MCF 10A (cell line): ENCODE results near the gene AKR1E2. TPM values are rescaled to one million over a fixed set of nuclear protein-coding genes. Genes with fewer than 3 reads are reported as not detected.

ENCODE experiments used
- BruUV-seq: library from RNA; stranded (reverse); fragments of 400-500 nt; replicated peaks from 2 replicates; lab custom pipeline; 2021; lab: Mats Ljungman, UMichigan
- CTCF ChIA-PET: fragments of 300-600 bp; sonication (Branson Sonifier 250); formaldehyde crosslinking; extraction: SDS; loops from one replicate; lab custom pipeline; 2021; ENCODE audit warnings: antibody characterized with exemption, inconsistent platforms; lab: Yijun Ruan, JAX
- POLR2A ChIA-PET: fragments of 300-600, 350-650 bp; sonication (Branson Sonifier 250); formaldehyde crosslinking; extraction: SDS; loops from one replicate; lab custom pipeline; 2020; ENCODE audit warnings: antibody characterized with exemption, inconsistent platforms; lab: Yijun Ruan, JAX
- DNase-seq: peaks from one replicate; pipeline ENCODE4 v3.0.0-alpha.2; 2018; ENCODE audit not compliant: unreplicated experiment
- H3K27ac Mint-ChIP-seq: one replicate; pipeline ENCODE4 v1.8.0; 2022; ENCODE audit warnings: mild to moderate bottlenecking, low read depth, mixed read lengths; ENCODE audit not compliant: unreplicated experiment
- H3K27me3 Mint-ChIP-seq: one replicate; pipeline ENCODE4 v1.8.0; 2022; ENCODE audit warnings: mixed read lengths; ENCODE audit not compliant: insufficient read depth, unreplicated experiment
- H3K36me3 Mint-ChIP-seq: one replicate; pipeline ENCODE4 v1.8.0; 2022; ENCODE audit warnings: mild to moderate bottlenecking, moderate library complexity, mixed read lengths; ENCODE audit not compliant: insufficient read depth, unreplicated experiment
- H3K4me1 Mint-ChIP-seq: one replicate; pipeline ENCODE4 v1.8.0; 2022; ENCODE audit warnings: mixed read lengths; ENCODE audit not compliant: insufficient read depth, unreplicated experiment
- H3K4me3 Mint-ChIP-seq: one replicate; pipeline ENCODE4 v1.8.0; 2022; ENCODE audit warnings: mild to moderate bottlenecking, moderate library complexity, mixed read lengths; ENCODE audit not compliant: unreplicated experiment
- H3K9me3 Mint-ChIP-seq: one replicate; pipeline ENCODE4 v1.8.0; 2022; ENCODE audit warnings: mixed read lengths; ENCODE audit not compliant: unreplicated experiment
- CTCF ChIP-seq: fragments of 200-600 bp; IDR thresholded peaks from one replicate; pipeline ENCODE4 v1.8.0; 2022; ENCODE audit warnings: antibody characterized with exemption, mild to moderate bottlenecking; ENCODE audit not compliant: unreplicated experiment
- intact Hi-C: fragments of 100-400 bp; cut with micrococcal nuclease; formaldehyde crosslinking; loops from 2 replicates; pipeline ENCODE4 v1.14.1; 2022
- total RNA-seq: library from RNA; stranded (reverse); gene quantifications from 2 replicates; pipeline ENCODE4 v1.2.3, GENCODE V29; 2022

Gene AKR1E2
- total RNA-seq, 1 experiment from 2014 or later = not detected

- Mint-ChIP-seq H3K36me3 (no peaks in the 10 kb centered on the region), H3K4me1 (peaks cover 29% of the 10 kb centered on the region)
Observed at GRCh38 chr10:4845766-4846165, 19.8 kb downstream of the AKR1E2 start.

GRCh38 chr10:4846775-4847174 is 20.8 kb downstream of the AKR1E2 start:
- no TSS peak for BruUV-seq
- Mint-ChIP-seq H3K27ac (no peak overlapping the region), H3K4me3 (no peak overlapping the region)

More at GRCh38 chr10:4845766-4846165, 19.8 kb downstream of the AKR1E2 start:
- Mint-ChIP-seq H3K9me3 (no peaks in the 10 kb centered on the region), H3K27me3 (no peaks in the 10 kb centered on the region), H3K27ac (no peak overlapping the region), H3K4me3 (no peak overlapping the region)
- TF ChIP-seq CTCF = no peak
- ChIA-PET POLR2A (interaction anchor here (0.5 kb wide), 1 partner anchor 558 kb away, joined by 4 read pairs; no protein-coding TSS in a partner anchor), CTCF (interaction anchor here (0.5 kb wide), 1 partner anchor 19 kb away, joined by 4 read pairs; the partner anchor contains the start of gene AKR1E2)
- BruUV-seq = no TSS peak
- no peak for DNase-seq
- intact Hi-C loops = no loop called here

GRCh38 chr10:4847561-4848355 is 21.8 kb downstream of the AKR1E2 start:
- Mint-ChIP-seq H3K27me3 (no peaks in the 10 kb centered on the region), H3K4me3 (peak overlapping the region; percentile 30), H3K27ac (peak overlapping the region; percentile 71), H3K9me3 (no peaks in the 10 kb centered on the region), H3K4me1 (peaks cover 29% of the 10 kb centered on the region), H3K36me3 (no peaks in the 10 kb centered on the region)
- no TSS peak for BruUV-seq
- DNase-seq = peak; percentile 79
- intact Hi-C loops = loop anchor here (2.0 kb wide), 2 partner anchors 33 to 99 kb away; no protein-coding TSS in a partner anchor
- ChIA-PET CTCF (interaction anchor here (0.5 to 6.5 kb wide), 20 partner anchors 9 to 778 kb away, joined by 3 to 80 read pairs (median 4); partner anchors contain the start of gene AKR1C3), POLR2A (interaction anchor here (1.0 to 3.1 kb wide), 4 partner anchors 12 to 587 kb away, joined by 3 to 16 read pairs (median 8); no protein-coding TSS in a partner anchor)
- TF ChIP-seq CTCF = no peak

More at GRCh38 chr10:4846775-4847174, 20.8 kb downstream of the AKR1E2 start:
- intact Hi-C loops = no loop called here
- H3K4me1 Mint-ChIP-seq = peaks cover 29% of the 10 kb centered on the region
- H3K36me3 Mint-ChIP-seq = no peaks in the 10 kb centered on the region
- no peaks in the 10 kb centered on the region for H3K27me3 Mint-ChIP-seq
- DNase-seq = no peak
- TF ChIP-seq CTCF = no peak
- ChIA-PET CTCF (interaction anchor here (0.5 to 6.5 kb wide), 3 partner anchors 136 to 779 kb away, joined by 3 to 80 read pairs (median 4); partner anchors contain the start of gene AKR1C3), POLR2A (no interaction called here)
- no peaks in the 10 kb centered on the region for H3K9me3 Mint-ChIP-seq
